ENCODE results near the gene SLC39A1.

- TF ChIP-seq HDAC6 (IDR thresholded peaks at IDR 0.05; ENCODE audit: low read depth, low read length) = no peak
- no peak for TF ChIP-seq CTCF (IDR thresholded peaks at IDR 0.05; ENCODE audit: control extremely low read depth in 1 of 3, insufficient read depth in 1 of 3, low read depth in 1 of 3, low read length in 3 of 3)
- TF ChIP-seq EP300 (IDR thresholded peaks at IDR 0.05; ENCODE audit: borderline replicate concordance in 1 of 2, low read depth in 2 of 2, low read length in 2 of 2) = no peak
- TF ChIP-seq SIN3A (conservative IDR thresholded peaks at IDR 0.05 in 1 of 2, IDR thresholded peaks at IDR 0.05 in 1 of 2; ENCODE audit: low read depth in 1 of 2, low read length in 2 of 2) = no peak
- TF ChIP-seq RXRA (IDR thresholded peaks at IDR 0.05; ENCODE audit: insufficient read depth, low read depth, low read length) = no peak
- TF ChIP-seq POLR2A (IDR thresholded peaks at IDR 0.05; ENCODE audit: control extremely low read depth in 1 of 2, low read depth in 2 of 2, low read length in 2 of 2) = no peak
- TF ChIP-seq YY1 (IDR thresholded peaks at IDR 0.05; ENCODE audit: low read depth, low read length) = no peak
- TF ChIP-seq SUZ12 (IDR thresholded peaks at IDR 0.05; ENCODE audit: low read length) = no peak
- no peak for TF ChIP-seq EZH2 (IDR thresholded peaks at IDR 0.05; ENCODE audit: low read depth, low read length, severe bottlenecking)
- TF ChIP-seq JUN (IDR thresholded peaks at IDR 0.05; ENCODE audit: low read depth, low read length) = no peak
- TF ChIP-seq, protein P1, sequence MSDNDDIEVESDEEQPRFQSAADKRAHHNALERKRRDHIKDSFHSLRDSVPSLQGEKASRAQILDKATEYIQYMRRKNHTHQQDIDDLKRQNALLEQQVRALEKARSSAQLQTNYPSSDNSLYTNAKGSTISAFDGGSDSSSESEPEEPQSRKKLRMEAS (IDR thresholded peaks at IDR 0.05) = no peak
- no peak for TF ChIP-seq SIRT6 (IDR thresholded peaks at IDR 0.05; ENCODE audit: low read length)
Measured at GRCh38 chr1:153960206-153960605, 3.1 kb downstream of the SLC39A1 start.
